ENCODE measurements around the gene AP1S1. TPM values are rescaled to one million over a fixed set of nuclear protein-coding genes. Genes with fewer than 3 reads are reported as not detected.

AP1S1 gene
- total and polyA plus RNA-seq, 8 donors: 2.7 to 71.2 (median 34.7) TPM; not detected in 1

DNA sequence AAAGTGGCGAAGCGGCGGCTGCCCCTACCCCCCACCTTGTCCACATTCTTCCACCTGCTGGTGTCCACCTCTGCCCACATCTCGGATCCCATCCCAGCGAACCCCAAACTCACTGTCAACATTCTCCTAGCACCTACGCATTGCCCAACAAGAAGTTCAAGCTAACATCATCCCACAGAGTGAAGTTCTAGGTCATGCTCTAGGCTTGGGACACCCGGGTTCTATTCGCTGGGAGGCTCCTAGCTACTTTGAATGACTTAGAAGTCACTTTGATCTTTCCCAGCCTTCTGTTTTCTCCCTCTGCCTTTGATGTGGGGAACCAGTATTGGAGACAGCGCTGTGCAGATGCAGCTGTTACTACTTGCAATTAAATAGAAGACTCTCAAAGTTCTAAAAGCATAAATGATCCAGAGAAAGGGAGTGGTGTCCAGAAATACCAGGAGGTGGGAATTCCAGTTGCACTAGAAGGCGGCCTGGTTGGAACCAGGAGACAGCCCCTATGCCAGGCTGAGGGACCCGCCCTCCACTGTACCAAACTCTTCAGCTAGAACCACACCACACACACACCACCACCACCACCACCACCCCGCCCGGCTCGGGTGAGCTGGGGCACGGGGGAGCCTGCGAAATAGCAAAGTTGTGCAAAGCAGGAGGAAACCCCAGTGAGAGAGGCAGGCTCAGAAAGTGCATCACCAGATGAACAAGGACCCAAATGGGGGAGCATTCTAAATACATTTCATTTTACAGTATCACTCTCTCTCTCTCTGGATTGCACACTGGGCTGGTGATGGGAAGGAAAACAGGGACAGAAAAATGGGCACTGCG, 16.6 kb downstream of the AP1S1 start:
- no peak overlapping the region for H3K4me3 ChIP-seq
- no peaks in the 10 kb centered on the region for H3K9me3 ChIP-seq
- intact Hi-C loops (cut with DNase I; ENCODE audit: low total_unique reads): no loop called here
- H3K36me3 ChIP-seq: no peaks in the 10 kb centered on the region
- no peak overlapping the region for H3K27ac ChIP-seq
- TF ChIP-seq, protein P1, sequence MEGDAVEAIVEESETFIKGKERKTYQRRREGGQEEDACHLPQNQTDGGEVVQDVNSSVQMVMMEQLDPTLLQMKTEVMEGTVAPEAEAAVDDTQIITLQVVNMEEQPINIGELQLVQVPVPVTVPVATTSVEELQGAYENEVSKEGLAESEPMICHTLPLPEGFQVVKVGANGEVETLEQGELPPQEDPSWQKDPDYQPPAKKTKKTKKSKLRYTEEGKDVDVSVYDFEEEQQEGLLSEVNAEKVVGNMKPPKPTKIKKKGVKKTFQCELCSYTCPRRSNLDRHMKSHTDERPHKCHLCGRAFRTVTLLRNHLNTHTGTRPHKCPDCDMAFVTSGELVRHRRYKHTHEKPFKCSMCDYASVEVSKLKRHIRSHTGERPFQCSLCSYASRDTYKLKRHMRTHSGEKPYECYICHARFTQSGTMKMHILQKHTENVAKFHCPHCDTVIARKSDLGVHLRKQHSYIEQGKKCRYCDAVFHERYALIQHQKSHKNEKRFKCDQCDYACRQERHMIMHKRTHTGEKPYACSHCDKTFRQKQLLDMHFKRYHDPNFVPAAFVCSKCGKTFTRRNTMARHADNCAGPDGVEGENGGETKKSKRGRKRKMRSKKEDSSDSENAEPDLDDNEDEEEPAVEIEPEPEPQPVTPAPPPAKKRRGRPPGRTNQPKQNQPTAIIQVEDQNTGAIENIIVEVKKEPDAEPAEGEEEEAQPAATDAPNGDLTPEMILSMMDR (IDR thresholded peaks at IDR 0.05): no peak
- no peak for TF ChIP-seq EP300 (IDR thresholded peaks at IDR 0.05)
- no peak for TF ChIP-seq POLR2AphosphoS5 (IDR thresholded peaks at IDR 0.05)
- no peak for TF ChIP-seq POLR2A (IDR thresholded peaks at IDR 0.05)
- peaks cover 48 to 100% (median 100%) of the 10 kb centered on the region in 3 donors for H3K27me3 ChIP-seq
- H3K4me1 ChIP-seq: peaks cover 28 to 63% (median 53%) of the 10 kb centered on the region in 4 donors
- DNase-seq: no peak
- WGBS, 5 donors: 4 to 5% (median 4%) methylated on average over 17 of the region's 17 CpGs

DNA sequence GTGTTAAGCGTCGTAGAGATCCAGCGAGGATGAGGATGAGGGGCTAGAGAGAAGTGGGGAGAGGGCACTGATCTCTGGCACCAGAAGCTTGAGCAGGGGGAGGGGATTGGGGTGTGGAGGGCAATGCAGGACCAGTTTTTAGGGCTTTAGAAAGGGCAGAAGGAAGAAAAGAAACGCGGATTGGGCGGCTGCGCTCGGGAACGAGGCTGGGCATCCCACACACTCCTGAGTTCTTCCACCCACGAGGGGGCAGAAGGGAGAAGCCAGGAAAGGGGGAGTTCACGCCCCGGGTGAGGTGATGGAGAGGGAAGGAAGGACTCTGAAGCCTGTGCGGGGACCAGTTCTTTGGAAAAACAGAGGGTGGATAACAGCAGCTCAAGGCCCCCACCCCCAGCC, 17.2 kb downstream of the AP1S1 start:
- Histone ChIP-seq H3K4me1 (peaks cover 25 to 57% (median 49%) of the 10 kb centered on the region in 4 donors), H3K9me3 (no peaks in the 10 kb centered on the region), H3K36me3 (no peaks in the 10 kb centered on the region), H3K4me3 (no peak overlapping the region), H3K27ac (no peak overlapping the region), H3K27me3 (peaks cover 45 to 100% (median 100%) of the 10 kb centered on the region in 3 donors)
- TF ChIP-seq, protein P1 (IDR thresholded peaks at IDR 0.05): no peak
- TF ChIP-seq POLR2A (IDR thresholded peaks at IDR 0.05) (no peak), POLR2AphosphoS5 (IDR thresholded peaks at IDR 0.05) (no peak)
- 0 to 4% (median 2%) methylated on average over 12 to 13 of the region's 13 CpGs for WGBS, 5 donors
- no peak for DNase-seq
- intact Hi-C loops (cut with DNase I; ENCODE audit: low total_unique reads): no loop called here

DNA sequence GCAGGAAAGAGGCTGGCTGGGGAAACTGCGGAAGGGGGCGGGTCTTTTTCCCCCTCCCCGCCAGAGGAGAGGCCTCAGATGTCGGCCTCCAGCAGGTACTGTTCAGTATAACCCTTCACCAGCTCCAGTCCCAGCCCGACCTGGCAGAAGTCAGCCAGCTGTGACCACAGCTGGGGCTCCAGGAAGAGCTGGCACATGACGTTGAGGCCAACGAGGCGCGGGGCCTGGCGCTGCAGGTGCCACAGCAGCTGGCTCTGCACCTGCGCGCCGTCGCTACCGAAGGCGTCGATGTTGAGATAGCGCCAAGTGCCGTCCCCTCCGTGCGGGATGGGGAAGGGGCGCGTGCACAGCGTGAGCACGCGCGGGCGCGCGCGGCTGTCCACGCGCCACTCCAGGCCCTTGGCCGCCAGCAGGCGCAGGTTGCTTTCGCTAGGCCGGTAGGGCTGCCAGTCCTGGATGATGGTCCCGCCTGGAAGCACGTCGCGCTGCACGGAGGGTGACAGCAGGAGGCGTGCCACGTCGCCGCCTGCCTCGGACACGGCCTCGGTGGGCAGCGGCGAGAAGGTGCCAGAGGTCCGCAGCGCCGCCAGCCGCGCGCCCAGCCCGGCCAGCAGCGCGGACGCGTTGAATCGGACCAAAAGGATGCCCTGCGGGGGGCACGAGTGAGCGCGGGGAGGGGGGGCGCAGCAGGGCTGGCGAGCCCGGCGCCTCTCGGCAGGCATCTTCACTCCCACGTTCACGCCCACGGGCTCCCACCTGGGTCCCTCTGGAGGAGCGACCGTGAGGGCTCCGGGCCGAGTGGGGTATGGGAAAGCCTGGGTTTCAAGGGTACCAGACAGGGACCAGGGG, 18.0 kb downstream of the AP1S1 start:
- intact Hi-C loops (cut with DNase I; ENCODE audit: low total_unique reads): no loop called here
- 1 to 4% (median 1%) methylated on average over 13 to 79 of the region's 79 CpGs for WGBS, 5 donors
- Histone ChIP-seq H3K27ac (no peak overlapping the region), H3K4me3 (peak overlapping the region in 2 of 4 donors; percentile 5 to 29), H3K9me3 (no peaks in the 10 kb centered on the region), H3K27me3 (peaks cover 44 to 100% (median 100%) of the 10 kb centered on the region in 3 donors), H3K4me1 (peaks cover 25 to 51% (median 47%) of the 10 kb centered on the region in 4 donors), H3K36me3 (no peaks in the 10 kb centered on the region)
- DNase-seq: peak in 1 of 2 donors; percentile 56
- TF ChIP-seq, protein P1 (IDR thresholded peaks at IDR 0.05): no peak
- TF ChIP-seq EP300 (IDR thresholded peaks at IDR 0.05) (no peak), POLR2AphosphoS5 (IDR thresholded peaks at IDR 0.05) (no peak), POLR2A (IDR thresholded peaks at IDR 0.05) (no peak)
